Activated T-cell treated with anti-CD3 and anti-CD28 coated beads for 24 hours (primary cell): ENCODE results near the gene PDE11A.

Source experiments
- DNase-seq: peaks from one replicate; pipeline ENCODE4 v3.0.0-alpha.2; 2020; ENCODE audit warnings: low read depth

Gene PDE11A

GRCh38 chr2:177692042-177692782, 380.4 kb downstream of the PDE11A start:
- DNase-seq: no peak

GRCh38 chr2:177691177-177691576, 381.4 kb downstream of the PDE11A start:
- DNase-seq: no peak

GRCh38 chr2:177689623-177690022, 383.0 kb downstream of the PDE11A start:
- DNase-seq: no peak

- DNase-seq: no peak
Observed at GRCh38 chr2:177688844-177689243, 383.7 kb downstream of the PDE11A start.

GRCh38 chr2:177683661-177684069, 388.9 kb downstream of the PDE11A start:
- no peak for DNase-seq

- no peak for DNase-seq
Observed at GRCh38 chr2:177682836-177683660, 389.5 kb downstream of the PDE11A start.

- DNase-seq: no peak
Observed at GRCh38 chr2:177682006-177682405, 390.6 kb downstream of the PDE11A start.

GRCh38 chr2:177680866-177681712, 391.5 kb downstream of the PDE11A start:
- DNase-seq: no peak

- no peak for DNase-seq
Observed at GRCh38 chr2:177679611-177680605, 392.7 kb downstream of the PDE11A start.

GRCh38 chr2:177678939-177679338, 393.6 kb downstream of the PDE11A start:
- no peak for DNase-seq

GRCh38 chr2:177676636-177677035, 395.9 kb downstream of the PDE11A start:
- DNase-seq: no peak

GRCh38 chr2:177675825-177676224, 396.8 kb downstream of the PDE11A start:
- no peak for DNase-seq

- no peak for DNase-seq
Observed at GRCh38 chr2:177675350-177675821, 397.2 kb downstream of the PDE11A start.

- no peak for DNase-seq
Observed at GRCh38 chr2:177673602-177674595, 398.7 kb downstream of the PDE11A start.

GRCh38 chr2:177671662-177672061, 400.9 kb downstream of the PDE11A start:
- no peak for DNase-seq

GRCh38 chr2:177670791-177671535, 401.6 kb downstream of the PDE11A start:
- no peak for DNase-seq

GRCh38 chr2:177669625-177670330, 402.8 kb downstream of the PDE11A start:
- DNase-seq: no peak

- no peak for DNase-seq
Observed at GRCh38 chr2:177669201-177669600, 403.4 kb downstream of the PDE11A start.
